GM18907 (cell line): ENCODE measurements around the gene KDELR3.

Experiments used
- ATAC-seq: cut with Tn5 transposase; IDR thresholded peaks from one replicate; pipeline ENCODE4 v1.9.1; 2021; ENCODE audit warnings: mild to moderate bottlenecking, moderate library complexity; ENCODE audit not compliant: unreplicated experiment

The KDELR3 gene

GRCh38 chr22:38437416-38437815 lies 30.5 kb upstream of the KDELR3 start:
- ATAC-seq = no peak

- no peak for ATAC-seq
These were observed 27.0 kb upstream of the KDELR3 start for GRCh38 chr22:38440747-38441350.

GRCh38 chr22:38441620-38442287 lies 26.1 kb upstream of the KDELR3 start:
- ATAC-seq = no peak

GRCh38 chr22:38442967-38443627 lies 24.8 kb upstream of the KDELR3 start:
- no peak for ATAC-seq

DNA sequence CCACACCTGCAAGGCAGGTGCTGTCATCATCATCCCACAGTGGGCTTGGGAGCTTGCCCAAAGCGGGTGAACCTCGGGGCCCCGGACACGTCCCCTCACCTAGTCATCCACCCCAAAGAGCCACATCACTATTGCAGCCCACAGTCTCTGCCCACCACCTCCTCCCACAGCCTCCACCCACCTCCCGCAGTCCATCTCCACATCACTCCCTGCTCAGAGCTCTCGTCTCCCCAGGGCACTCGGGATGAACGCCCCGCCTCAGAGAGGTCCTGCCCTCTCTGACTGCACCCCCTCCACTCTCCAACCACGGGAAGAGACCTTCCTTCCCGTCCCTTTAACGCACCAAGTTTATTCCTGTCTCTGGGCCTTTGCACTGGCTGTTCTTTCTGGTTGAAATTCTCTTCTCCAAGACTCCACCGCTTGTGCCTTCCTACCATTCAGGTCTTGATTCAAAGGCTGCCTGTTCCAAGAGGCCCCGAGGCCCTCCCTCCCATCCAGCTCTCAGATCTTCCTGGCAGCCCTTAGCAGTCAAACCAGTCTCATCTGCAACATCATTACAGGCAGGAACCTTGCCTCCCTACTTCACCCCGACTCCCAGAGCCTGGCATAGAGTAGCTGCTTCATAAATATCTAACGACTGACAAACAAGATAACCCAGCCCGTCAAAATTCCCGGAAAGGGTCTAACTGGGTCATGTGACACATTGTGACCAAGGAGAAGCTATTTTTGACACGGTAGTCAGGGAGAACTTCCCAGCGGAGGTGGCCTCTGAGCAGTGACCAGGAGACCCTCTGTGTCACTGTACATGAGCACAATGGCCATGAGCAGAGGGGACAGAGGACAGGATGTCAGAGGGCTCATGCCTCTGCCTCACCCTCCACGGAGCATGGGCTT lies 24.0 kb upstream of the KDELR3 start:
- no peak for ATAC-seq

DNA sequence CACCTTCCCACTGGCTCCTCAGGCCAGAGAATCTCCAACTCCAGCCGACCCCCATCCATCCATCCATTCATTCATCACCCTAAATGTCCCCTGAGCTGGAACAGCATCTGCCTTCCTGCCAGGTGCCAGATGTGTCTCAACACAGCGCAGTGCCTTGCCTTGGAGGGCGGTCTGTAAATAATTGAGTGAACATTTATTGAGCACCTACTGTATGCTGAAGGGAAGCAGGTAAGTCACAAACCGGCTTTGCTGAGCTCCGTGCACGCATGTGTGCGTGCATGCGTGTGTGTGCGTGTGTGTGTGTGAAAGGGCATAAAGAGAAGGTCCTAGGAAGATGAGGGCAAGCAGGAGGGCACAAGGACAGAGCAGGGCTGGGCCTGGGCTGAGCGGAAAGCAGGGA lies 23.1 kb upstream of the KDELR3 start:
- no peak for ATAC-seq

DNA sequence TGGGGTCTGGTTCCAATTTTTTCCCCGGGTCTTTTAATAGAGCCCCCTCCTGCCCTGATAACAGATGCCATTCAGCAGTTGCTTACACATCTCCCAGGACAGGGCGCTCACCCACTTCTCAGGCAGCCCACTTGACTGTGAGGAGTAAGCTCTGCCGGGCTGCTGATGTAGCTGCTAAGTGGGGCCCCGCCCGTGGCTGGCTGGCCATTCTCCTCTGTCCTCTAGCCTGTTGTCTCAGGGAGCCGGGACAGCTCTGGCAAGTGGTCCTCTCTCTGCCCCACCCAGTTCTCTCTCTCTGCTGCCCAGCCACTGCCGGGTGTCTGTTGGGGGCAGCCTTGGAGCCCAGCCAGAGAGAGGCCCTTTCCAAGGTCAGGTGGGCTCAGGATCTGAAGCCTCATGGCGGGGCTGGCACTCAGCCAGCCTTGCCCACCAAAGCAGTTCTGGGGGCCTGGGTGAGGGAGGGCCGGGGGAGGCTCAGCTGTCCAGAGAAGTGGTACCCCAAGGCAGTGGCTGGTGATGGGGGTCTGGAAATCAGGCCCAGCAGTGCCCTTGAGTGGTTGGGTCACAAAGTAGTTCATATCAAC lies 21.8 kb upstream of the KDELR3 start:
- no peak for ATAC-seq

GRCh38 chr22:38448945-38449745 lies 18.8 kb upstream of the KDELR3 start:
- ATAC-seq = no peak

GRCh38 chr22:38449776-38450175 lies 18.1 kb upstream of the KDELR3 start:
- ATAC-seq = no peak

- ATAC-seq = no peak
These were observed 17.6 kb upstream of the KDELR3 start for GRCh38 chr22:38450234-38450797.

DNA sequence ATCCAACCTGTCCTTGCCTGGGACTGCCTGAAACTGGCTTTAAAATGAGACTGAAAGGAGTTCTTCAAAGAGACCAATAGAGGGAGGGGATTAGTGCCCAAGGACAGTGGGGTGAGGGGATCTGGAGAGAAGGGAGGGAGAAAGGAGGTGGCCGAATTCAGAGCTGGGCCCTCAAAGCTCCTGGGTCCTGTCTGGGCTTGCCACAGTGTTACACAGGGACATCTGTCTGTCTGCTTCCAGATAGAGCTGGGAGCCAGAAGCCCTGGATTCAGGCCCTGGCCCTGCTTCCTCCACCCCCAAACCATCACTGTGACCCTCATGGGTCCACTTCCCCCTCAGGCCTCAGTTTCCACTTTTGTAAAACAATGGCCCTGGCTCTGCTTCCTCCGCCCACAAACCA lies 16.5 kb upstream of the KDELR3 start:
- ATAC-seq = no peak

DNA sequence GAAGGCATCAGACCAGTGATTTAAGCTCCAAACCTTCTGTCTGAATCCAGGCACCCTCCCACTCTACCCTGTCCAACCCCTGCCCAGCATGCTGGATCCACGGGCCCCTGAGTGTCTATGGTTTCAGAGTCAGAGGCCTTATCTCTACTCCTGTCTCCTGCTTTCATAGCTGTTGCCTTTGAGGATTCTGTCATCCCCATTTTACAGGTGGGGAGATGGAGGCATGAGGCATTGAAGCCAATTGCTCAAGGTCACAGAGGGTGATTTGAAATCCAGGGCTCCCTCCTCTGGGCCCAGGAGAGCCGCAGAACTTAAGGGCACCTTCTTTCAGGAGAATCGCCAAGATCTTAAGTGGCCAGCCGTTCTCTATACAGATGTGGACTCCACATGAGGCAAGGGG lies 16.0 kb upstream of the KDELR3 start:
- no peak for ATAC-seq

GRCh38 chr22:38452373-38453065 lies 15.4 kb upstream of the KDELR3 start:
- no peak for ATAC-seq

GRCh38 chr22:38453066-38453672 lies 14.7 kb upstream of the KDELR3 start:
- ATAC-seq = no peak

- ATAC-seq = no peak
These were observed 13.9 kb upstream of the KDELR3 start for GRCh38 chr22:38453996-38454352.

- ATAC-seq = no peak
These were observed 13.4 kb upstream of the KDELR3 start for GRCh38 chr22:38454353-38455075.

DNA sequence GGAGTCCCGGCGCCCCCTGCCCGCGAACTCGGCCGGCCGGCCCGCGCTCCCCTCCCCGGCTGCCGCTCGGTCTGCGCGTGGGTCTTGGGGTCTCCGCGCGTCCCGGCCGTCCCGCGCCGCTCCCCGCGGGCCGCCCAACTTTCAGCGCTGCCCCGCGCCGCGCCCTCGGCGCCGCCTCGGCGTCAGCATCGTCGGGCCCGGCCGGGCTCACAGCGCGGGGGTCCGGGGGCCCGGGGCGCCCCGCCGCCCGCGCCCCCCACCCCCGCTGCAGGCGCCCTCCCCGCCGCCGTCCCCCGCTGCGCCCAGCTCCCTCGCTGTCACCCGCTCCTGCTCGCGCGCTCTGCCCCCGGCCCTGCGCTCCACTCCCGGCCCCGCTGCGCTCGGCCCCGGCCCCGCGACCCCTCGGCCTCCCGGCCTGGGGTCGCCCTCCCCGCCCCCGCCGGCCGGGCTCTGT lies 12.8 kb upstream of the KDELR3 start, which contains the start of gene KCNJ4:
Gene KCNJ4, minus strand, starts transcription at position 124 of the 454 bp plus-strand sequence. CDS start 27,067 bp downstream, outside the sequence.
- ATAC-seq = no peak
